GM18951 (cell line): ENCODE data around the gene HSP90AA1.

Experiments
- POLR2A ChIP-seq: IDR thresholded peaks from 4 replicates; pipeline ENCODE4 v1.6.1; 2011; ENCODE audit warnings: mild to moderate bottlenecking; ENCODE audit not compliant: insufficient read length, insufficient read depth; ENCODE audit errors: extremely low read depth
- in situ Hi-C: fragments of 300-500 bp; cut with MboI; formaldehyde crosslinking; loops from one replicate; pipeline ENCODE4 v1.12.0; 2022; ENCODE audit warnings: low sequenced_read_pairs, mixed read lengths, inconsistent platforms; ENCODE audit not compliant: unreplicated experiment

HSP90AA1 gene

DNA sequence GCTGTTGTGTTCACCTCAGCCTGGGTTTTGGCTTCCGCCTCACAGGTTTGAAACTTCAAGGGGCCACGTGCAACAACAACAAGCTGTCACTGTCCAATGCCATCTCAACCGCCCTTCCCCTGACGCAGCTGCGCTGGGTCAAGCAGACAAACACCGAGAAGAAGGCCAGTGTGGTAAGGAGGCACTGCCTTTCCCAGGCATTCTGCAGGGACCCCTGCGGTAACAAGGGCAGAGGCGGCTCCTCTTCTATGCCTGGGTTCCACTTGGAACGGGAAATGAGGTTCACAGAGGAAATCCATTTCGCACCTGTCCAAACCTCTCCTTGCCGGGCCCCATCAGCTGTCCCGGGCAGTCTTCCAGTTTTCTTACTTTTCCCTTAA lies 36.8 kb downstream of the HSP90AA1 start:
- in situ Hi-C loops, result no loop called here
- no peak for TF ChIP-seq POLR2A

DNA sequence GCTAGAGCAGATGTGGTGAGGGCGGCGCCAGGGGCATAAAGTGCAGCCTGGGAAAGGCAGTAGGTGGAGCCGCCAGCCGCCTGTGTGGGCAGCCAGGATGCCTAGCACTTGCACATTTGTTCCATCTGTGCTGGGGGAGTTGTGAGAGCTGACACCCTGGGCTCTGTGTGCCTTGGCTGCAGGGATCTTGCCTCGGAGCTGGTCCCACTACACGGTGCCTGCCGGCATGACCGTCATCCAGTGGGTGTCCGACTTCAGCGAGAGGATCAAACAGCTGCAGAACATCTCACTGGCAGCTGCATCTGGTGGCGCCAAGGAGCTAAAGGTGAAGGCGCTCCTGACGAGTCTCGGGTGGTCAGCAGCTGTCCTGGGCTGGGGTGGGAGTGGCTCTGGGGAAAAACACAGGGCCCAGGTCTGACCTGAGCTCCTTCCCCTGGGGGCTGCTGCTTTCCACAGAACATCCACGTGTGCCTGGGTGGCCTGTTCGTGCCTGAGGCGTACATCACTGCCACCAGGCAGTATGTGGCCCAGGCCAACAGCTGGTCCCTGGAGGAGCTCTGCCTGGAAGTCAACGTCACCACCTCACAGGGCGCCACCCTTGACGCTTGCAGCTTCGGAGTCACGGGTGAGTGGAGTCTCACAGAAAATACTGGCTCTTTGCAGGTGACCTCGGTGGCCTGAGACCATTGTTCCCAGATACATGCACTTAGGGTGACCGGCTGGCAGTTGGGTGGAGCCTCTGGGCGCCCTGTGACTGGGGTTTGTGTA lies 37.4 kb downstream of the HSP90AA1 start:
- TF ChIP-seq POLR2A, result no peak
- in situ Hi-C loops, result no loop called here

DNA sequence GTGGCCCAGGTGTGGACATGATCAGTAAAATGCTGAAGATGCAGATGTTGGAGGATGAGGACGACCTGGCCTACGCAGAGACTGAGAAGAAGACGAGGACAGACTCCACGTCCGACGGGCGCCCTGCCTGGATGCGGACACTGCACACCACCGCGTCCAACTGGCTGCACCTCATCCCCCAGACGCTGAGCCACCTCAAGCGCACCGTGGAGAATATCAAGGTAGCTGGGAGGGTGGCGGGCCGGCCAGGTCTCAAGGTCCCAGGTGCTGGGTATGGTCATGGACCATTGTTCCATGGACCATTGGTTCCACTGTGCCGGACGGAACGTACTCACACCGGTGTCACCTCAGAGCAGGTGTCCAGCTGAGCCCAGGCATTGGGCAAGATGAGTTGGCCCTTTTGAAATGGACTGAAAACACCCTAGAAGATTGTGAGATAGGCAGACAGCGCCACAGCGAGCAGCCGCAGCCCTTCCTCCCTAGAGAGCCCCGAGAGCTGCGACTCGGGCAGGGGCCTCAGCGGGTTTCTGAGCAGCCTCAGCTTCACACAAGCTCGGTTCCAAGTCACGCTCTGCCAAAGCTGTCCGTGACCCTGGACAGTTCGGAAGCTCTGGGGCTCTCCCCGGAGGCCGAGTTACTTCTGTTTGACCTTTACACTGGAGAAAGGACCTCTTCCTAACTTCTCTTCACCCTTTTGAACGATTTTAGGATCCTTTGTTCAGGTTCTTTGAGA lies 38.9 kb downstream of the HSP90AA1 start:
- in situ Hi-C loops, result no loop called here
- no peak for TF ChIP-seq POLR2A

DNA sequence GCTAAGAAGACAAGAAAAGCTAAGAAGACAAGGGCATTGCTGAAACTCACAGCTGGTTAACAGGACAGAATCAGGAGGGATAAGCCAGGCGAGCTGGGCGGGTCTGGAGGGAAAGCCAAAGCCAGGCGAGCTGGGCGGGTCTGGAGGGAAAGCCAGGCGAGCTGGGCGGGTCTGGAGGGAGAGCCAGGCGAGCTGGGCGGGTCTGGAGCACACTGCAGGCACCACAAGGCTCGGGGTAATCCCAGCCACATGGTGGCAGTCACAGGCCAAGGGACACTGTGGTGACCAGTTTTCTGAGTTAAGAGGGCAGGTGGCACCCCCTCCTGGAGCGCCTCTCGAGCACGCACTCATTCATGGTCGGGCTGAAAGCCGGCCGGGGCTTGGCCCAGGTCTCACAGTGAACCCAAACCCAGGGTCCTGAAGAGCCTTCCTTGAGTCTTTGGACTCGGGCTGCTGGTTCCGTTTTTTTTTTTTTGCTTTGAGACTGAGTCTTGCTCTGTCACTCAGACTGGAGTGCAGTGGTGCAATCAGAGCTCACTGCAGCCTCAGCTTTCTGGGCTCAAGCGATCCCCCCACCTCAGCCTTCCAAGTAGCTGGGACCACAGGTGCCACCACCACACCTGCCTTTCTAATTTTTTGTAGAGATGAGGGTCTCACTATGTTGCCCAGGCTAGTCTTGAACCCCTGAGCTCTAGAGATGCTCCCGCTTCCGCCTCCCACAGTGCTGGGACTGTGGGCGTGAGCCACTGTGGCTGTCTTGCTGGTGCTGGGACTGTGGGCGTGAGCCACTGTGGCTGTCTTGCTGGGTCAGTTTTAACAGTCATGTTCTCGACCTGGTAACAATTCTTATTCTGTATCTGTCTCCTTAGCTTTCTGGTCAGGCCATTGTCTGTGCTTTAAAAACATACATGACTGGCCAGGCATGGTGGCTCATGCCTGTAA lies 40.2 kb downstream of the HSP90AA1 start:
- TF ChIP-seq POLR2A, result no peak
- in situ Hi-C loops, result no loop called here

DNA sequence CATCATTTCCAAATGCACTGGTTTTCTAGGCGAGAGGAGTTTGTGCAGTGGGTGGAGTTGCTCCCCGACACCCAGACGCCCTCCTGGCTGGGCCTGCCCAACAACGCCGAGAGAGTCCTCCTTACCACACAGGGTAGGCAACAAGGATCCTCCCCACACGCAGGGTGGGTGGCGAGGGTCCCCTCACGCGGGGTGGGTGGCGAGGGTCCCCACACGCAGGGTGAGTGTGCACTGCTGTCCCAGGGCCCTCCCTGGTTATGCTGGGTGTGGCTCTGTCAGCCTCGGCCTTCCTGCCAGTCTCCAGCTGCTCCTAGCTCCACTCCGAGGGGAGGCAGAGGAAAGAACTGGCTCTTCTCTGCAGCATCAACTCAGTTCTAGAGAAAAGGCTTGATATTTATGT lies 42.3 kb downstream of the HSP90AA1 start:
- in situ Hi-C loops, result no loop called here
- TF ChIP-seq POLR2A, result no peak

DNA sequence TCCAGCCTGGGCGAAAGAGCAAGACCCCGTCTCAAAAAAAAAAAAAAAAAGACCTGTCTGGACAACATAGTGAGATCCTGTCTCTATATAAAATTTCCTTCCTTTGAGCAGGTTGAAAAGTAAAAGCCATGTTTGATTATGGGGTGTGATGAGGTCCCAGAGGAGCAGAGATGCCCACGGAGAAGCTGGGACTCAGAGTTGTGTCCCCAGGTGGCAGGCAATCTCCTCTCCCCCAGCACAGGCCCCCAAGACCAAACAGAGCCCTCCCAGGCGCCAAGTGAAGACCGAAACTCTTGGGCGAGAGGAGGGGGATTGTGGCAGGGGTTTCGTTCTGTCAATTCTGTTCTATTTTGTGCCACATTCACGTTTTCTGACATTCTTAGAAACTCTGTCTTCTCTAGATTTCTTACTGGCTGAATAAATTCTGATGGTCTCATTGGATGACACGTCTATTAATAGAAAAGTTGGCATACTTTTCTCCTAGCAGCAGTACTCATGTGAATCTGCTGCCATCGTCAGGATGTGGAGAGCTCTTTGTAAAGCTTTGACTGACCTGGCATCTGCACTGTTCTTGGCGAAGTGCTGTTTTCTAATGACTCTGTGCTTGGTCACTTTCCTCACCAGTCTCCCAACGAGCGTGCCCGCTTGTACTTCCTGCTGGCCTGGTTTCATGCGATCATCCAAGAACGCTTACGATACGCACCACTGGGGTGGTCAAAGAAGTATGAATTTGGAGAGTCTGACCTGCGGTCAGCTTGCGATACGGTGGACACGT lies 43.4 kb downstream of the HSP90AA1 start:
- in situ Hi-C loops, result no loop called here
- TF ChIP-seq POLR2A, result no peak

DNA sequence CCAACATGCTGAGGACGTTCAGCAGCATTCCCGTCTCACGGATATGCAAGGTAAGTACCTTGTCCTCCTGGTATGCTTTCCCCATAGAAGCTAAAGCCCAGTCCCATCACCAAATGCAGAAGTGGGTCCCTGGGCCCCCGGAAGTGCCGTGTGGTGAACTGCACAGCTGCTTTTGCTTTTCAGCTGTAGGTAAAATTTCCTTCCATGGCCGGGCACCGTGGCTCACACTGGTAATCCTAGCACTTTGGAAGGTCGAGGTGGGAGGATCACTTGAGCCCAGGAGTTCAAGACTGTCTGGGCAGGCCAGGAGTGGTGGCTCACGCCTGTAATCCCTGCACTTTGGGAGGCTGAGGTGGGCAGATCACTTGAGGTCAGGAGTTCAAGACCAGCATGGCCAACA lies 44.1 kb downstream of the HSP90AA1 start:
- TF ChIP-seq POLR2A, result no peak
- in situ Hi-C loops, result no loop called here

DNA sequence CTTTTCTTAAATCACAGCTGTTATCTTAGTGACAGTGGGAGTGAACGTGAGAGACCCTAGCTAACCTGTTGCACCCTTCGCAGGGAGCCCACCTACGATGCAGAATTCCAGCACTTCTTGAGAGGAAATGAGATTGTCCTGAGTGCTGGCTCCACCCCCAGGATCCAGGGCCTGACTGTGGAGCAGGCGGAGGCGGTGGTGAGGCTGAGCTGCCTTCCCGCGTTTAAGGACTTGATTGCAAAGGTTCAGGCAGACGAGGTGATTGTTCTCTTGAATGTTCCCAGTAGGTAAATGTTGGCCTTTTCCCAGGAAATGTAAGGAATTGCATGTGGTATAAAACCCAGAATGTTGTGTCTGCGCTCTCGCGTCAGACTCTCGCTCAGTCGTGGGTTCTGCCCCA lies 46.7 kb downstream of the HSP90AA1 start:
- no peak for TF ChIP-seq POLR2A
- in situ Hi-C loops, result no loop called here

DNA sequence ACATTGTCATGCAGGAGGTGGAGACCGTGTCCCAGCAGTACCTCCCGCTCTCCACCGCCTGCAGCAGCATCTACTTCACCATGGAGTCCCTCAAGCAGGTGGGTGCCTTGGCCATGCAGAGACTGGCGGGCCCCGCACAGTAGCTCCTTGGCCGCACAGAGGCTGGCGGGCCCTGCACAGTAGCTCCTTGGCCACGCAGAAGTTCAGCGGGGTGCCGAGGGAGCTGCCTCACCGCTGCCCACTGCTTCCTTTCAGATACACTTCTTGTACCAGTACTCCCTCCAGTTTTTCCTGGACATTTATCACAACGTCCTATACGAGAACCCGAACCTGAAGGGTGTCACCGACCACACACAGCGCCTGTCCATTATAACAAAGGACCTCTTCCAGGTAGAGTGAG lies 47.7 kb downstream of the HSP90AA1 start:
- in situ Hi-C loops, result no loop called here
- no peak for TF ChIP-seq POLR2A

DNA sequence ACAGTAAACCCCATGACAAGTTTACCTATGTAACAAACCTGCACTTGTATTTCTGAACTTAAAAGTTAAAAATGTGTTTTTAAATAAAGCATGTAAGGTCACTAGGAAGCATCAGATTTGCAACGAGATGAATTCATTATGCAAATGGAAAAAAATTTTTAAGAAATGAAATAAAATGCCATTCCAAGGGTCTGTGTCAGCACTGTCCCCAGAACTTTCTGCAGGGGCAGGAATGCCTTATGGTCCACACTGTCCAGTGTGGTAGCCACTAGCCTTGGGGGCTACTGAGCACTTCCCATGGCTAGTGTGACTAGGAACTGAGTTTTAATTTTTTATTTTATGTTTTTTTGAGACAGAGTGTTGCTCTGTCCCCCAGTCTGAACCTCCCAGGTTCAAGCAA lies 49.2 kb downstream of the HSP90AA1 start:
- in situ Hi-C loops, result no loop called here
- no peak for TF ChIP-seq POLR2A

DNA sequence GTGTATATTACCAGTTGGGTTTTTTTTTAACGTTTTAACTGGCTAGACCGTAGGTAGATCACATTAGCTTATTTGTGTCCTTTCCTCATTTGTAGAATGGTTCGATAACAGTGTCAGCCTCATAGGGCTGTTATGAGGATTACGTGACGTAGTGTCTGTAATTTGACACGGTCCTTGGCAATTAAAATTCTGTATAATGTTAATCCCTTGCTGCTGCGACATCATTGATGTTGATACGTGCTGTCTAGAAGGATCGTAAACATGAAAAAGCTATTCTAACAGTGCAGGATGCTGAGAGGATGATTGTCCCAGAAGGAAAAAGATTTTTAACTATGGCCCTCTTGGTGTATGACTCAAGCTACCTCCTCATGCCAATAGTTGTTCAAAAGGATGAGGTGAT lies 50.9 kb downstream of the HSP90AA1 start:
- no peak for TF ChIP-seq POLR2A
- in situ Hi-C loops, result no loop called here

DNA sequence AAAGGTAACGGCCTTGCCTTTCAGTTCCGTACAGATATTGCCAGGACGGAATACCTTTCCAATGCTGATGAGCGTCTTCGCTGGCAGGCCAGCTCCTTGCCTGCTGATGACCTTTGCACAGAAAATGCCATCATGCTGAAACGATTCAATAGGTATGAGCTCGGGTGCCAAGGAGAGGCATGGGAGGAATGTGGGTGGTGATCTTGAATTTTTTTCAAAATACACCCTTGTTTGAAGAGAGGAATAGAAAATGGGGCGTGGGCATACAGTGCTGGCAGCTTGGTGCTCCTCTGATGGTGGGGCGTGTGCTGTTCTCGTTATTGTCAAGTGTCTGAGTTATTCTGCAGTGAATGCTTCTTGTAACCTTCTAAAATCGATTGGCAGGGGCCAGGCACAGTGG lies 52.5 kb downstream of the HSP90AA1 start:
- in situ Hi-C loops, result no loop called here
- no peak for TF ChIP-seq POLR2A
